Measurements from ENCODE around the gene SEMA3G.

Gene SEMA3G

DNA sequence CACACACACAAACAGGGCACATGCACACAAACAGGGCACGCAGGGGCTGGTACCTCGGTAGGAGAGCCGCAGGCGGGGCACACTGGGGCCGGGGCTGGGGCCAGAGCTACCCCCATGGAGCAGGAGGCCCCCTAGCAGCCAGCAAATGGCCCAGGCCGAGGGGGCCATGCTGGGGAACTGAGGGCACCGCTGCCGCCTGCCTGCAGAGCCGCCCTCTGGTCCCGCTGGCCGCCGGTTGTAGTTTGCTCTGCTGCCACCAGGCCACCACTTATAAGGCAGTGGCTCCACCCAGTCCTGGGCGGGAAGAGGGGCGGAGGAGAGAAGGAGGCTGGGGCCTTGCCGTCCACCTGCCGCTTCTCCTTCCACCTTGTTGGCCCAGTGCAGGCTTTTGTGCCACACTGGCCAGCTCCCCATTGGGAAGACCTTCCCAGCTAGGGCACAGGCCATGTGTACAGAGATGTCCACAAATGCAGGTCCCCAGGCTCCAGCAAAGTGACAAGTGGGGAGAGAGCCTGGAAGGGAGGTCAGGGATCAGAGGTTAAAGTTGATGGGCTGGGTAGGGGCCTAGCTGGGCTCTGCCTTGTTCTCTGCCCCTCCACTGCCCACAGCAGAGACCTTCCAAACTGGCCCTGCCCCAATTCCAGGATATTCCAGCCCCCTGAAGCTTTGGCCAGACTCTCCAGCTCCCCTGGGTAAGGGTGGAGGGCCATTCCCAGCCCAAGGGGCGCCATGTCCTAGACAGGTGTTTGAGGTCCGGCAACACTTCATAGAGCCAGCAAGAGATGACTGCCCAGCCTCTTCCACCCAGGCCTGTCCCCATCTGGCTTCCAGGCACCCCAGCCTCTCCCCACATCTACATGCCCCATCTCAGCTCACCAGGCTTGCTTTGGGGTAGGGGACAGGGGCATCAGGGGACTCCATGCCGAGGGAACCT lies at the start of gene SEMA3G:
TSS of gene SEMA3G (minus strand) at position 244 of the 934 bp plus-strand sequence. CDS start at position 168, 76 bp downstream.
- peak; percentile 58 to 62 for DNase-seq

DNA sequence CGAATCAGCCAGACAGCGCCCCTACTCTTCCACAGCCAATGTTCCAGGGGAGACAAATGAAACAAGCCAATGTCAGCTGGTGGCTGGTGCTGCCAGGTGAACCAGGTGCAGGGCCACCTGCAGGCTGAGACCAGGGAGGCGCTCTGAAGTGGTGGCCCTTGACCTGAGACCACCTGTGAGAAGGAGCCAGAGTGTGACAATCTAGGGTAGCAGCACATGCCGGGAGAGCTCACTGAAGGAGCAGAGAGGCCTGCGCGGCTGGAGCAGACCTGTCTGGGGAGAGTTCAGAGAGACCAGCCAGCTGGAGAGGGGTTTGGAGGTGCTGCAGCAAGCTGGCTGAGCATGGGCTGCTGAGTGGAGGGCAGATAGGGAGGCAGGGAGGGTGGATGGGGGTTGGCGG lies 49.5 kb upstream of the SEMA3G start:
- DNase-seq = no peak

DNA sequence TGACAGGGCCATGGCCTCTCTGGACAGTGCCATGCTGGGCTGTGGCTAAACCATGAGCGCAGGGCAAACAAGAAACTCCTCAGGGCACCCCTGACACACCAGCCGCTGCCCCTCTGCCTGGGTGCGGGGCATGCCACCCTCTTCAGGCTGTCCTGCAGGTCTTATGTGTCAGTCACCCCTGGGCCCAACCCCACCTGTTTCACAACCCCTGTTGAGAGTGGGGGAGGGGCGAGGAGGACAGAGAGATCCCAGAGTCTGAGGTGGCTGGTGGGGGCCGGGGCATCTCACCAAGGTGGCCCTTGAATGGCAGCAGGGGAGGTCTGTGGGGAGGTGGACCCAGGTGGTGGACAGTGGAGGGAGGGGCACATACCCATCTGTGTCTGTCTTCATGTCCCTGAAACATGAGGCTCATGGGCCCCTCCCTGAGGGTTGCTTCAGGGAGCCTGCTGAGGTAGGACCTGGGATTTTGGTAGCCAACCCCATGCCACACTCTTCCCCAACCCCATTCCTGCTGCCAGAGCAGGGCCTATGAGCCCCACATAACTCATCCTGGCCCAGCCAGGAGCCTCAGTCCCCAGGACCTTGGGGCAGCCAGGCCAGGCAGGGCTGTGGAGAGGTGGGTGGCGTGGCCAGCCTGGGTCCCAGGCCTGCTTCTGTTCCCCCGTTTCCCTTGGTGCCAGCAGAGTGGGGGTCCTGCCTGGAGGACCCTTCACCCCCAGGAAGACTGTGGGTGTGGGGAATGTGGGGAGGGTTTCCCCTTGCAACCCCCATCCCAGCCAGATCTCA lies 48.5 kb upstream of the SEMA3G start:
- no peak for DNase-seq

DNA sequence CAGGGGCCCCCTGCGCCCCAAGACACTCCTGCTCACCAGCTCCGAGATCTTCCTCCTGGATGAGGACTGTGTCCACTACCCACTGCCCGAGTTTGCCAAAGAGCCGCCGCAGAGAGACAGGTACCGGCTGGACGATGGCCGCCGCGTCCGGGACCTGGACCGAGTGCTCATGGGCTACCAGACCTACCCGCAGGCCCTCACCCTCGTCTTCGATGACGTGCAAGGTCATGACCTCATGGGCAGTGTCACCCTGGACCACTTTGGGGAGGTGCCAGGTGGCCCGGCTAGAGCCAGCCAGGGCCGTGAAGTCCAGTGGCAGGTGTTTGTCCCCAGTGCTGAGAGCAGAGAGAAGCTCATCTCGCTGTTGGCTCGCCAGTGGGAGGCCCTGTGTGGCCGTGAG lies 47.2 kb upstream of the SEMA3G start:
- no peak for DNase-seq

DNA sequence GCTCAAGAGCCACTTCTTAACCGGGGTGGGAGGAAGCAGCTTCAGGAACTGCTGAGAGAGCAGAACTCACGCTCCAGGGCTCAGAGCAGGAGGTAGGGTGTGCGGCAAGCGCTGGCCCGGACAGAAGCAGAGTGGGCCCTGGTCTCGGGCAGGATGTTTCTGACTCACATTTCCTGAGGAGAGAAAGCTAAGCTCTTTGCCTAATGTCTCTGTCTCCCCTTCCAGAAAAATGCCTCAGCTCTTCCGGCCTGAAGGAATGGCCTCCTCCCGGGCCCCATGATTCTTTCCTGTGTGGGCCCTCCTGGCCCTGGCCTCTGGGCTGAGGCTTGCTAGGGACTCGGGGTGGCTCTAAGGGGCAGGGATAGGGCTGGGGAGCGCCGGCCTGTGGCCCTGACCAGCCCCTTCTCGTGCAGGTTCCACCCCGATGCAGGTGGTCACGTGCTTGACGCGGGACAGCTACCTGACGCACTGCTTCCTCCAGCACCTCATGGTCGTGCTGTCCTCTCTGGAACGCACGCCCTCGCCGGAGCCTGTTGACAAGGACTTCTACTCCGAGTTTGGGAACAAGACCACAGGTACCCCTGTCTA lies 46.1 kb upstream of the SEMA3G start:
- DNase-seq = no peak

DNA sequence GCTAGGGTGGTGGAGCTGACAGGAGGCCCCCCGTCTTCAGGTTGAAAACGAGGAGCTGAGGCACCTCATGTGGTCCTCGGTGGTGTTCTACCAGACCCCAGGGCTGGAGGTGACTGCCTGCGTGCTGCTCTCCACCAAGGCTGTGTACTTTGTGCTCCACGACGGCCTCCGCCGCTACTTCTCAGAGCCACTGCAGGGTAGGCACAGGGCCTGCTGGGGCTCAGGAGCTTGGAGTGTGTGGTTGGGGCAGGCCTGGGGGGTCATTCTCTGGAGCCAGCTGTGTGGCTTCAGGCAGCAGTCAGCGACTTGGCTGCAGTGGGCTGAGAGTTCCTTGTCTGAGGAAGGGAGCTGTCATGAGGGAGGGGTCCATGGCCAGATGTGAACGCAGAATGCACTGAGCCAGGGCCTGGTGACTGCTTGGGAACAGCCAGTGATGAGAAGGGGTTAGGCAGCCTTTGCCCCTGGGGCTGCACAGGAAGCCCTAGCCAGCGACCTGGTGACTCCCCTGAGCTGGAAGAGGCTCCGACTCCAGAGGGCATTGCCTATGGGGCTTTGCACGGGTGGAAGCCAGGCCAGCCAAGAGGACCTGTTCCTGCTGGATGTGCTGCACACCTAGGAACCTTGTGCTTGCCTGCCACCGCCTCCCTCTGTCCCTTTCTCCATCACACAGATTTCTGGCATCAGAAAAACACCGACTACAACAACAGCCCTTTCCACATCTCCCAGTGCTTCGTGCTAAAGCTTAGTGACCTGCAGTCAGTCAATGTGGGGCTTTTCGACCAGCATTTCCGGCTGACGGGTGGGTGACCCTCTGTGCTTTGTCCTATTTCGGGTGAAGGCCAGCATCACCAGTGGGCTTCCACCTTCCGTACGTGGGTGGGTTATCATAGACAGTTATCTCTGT lies 45.4 kb upstream of the SEMA3G start:
- DNase-seq = no peak

DNA sequence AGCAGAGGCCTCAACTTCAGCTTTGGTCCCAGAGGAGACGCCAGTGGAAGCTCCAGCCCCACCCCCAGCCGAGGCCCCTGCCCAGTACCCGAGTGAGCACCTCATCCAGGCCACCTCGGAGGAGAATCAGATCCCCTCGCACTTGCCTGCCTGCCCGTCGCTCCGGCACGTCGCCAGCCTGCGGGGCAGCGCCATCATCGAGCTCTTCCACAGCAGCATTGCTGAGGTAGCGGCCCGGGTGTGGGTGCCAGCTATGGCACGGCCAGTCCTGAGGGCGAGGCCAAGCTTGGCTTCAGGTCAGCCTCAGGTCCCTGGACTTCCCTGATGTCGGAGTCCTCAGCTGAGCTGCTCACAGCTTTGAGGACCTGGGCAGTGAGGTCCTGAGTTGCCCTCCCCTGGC lies 44.5 kb upstream of the SEMA3G start:
- no peak for DNase-seq

DNA sequence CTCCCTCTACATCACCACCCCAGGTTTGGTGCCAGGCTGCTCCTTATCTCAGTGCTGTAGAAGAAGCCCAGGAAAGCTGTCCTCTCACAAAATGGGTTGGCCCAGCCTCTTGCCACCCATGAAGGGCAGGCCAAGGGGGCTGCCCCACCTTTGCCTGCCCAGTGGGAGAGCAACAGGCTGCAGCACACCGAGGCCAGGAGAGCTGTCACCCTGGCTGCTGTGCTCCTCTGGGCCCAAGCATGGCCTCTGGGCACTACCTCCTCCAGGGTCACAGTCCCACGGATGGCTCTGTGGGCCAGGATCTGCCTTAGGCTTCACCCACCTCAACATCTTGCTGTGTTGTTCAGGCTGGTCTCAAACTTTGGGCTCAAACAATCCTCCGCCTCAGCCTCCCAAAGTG lies 43.8 kb upstream of the SEMA3G start:
- DNase-seq = no peak

DNA sequence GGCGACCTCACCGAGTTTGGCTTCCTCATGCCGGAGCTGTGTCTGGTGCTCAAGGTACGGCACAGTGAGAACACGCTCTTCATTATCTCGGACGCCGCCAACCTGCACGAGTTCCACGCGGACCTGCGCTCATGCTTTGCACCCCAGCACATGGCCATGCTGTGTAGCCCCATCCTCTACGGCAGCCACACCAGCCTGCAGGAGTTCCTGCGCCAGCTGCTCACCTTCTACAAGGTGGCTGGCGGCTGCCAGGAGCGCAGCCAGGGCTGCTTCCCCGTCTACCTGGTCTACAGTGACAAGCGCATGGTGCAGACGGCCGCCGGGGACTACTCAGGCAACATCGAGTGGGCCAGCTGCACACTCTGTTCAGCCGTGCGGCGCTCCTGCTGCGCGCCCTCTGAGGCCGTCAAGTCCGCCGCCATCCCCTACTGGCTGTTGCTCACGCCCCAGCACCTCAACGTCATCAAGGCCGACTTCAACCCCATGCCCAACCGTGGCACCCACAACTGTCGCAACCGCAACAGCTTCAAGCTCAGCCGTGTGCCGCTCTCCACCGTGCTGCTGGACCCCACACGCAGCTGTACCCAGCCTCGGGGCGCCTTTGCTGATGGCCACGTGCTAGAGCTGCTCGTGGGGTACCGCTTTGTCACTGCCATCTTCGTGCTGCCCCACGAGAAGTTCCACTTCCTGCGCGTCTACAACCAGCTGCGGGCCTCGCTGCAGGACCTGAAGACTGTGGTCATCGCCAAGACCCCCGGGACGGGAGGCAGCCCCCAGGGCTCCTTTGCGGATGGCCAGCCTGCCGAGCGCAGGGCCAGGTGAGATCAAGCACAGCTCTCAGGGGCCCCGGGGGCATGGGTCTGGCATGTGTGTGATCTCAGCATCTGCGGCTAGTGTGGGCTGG lies 43.1 kb upstream of the SEMA3G start:
- no peak for DNase-seq

DNA sequence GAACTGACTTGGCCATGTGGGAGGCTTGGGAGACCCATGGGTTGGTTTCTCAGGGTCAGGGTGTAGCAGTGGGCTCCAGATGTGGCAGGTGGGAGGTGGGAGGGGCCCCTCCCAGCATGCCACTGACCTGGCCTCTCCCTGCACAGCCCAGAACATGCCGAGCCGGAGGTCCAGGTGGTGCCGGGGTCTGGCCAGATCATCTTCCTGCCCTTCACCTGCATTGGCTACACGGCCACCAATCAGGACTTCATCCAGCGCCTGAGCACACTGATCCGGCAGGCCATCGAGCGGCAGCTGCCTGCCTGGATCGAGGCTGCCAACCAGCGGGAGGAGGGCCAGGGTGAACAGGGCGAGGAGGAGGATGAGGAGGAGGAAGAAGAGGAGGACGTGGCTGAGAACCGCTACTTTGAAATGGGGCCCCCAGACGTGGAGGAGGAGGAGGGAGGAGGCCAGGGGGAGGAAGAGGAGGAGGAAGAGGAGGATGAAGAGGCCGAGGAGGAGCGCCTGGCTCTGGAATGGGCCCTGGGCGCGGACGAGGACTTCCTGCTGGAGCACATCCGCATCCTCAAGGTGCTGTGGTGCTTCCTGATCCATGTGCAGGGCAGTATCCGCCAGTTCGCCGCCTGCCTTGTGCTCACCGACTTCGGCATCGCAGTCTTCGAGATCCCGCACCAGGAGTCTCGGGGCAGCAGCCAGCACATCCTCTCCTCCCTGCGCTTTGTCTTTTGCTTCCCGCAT lies 42.3 kb upstream of the SEMA3G start:
- no peak for DNase-seq

DNA sequence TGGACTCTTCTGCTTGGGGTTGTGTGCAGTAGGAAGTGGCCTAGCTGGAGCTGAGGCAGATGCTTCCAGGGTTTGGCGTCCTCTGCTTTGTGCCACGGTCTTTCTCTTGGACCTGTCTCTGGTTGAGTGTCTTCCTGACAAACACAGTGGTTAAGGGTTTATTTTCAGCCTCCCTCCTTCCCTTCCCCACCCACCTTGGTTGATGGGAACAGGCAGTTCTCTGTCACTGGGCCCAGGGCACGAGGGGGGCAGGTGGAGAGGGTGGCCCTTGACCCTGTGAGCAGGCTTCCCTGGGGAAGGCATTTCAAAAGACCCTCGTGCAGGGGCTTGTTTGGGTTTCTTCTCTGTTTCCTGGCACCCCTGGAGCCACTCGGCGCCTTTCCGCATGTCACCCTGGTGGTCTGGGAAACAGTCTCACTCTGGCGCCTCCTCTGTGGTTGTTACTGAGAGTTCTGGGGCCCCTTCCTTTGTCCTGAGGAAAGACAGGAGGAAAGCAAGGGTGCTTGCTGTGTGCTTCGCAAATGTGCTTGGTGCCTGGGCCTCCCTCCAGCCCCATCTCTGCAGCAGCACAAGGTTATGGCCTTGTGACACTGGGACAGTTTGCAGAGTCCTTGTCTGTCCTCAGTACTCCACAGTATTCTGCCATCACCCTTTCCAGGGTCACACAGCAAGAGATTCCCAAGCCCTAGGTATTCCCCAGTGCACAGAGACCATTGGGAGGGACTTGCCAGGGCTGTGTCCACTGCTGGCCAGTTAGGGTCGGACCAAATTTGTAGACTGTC lies 40.0 kb upstream of the SEMA3G start:
- DNase-seq = no peak

DNA sequence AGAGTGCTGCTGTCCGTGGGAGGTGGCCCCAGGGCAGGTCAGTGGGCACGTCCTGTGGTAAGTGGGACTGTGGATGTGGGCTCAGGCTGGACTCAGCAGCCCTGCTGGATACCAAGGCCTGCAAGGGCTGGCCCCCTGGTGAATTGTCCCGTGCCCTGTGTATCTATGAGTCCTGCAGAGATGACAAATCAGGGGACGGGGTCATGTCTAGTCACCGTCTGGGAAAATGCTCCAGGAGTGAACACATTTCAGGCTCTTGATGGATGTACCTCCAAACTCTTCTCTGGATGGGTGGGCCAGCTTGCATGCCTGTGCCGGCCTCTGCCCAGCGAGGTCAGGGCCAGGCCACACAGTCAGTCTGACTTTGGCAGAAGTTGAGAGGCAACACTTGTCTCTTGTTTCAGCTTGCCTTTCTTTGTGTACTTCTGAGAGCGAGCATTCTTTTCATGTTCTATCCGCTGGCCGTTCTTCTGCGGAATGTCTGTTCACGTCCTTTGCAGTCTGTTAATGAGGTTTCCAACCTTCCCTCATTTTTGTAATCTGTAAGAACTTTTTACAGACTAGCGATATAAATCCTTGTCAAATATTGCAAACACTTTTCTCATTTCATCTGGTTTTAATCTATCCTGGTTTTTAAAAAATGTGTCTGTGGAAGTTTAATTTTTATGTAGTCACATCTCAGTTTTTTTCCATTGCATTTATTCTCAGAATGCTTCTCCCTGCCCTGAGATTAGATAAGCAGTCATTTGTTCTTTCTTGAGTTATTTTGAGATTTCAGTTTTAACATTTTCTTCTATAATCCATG lies 38.9 kb upstream of the SEMA3G start:
- no peak for DNase-seq

DNA sequence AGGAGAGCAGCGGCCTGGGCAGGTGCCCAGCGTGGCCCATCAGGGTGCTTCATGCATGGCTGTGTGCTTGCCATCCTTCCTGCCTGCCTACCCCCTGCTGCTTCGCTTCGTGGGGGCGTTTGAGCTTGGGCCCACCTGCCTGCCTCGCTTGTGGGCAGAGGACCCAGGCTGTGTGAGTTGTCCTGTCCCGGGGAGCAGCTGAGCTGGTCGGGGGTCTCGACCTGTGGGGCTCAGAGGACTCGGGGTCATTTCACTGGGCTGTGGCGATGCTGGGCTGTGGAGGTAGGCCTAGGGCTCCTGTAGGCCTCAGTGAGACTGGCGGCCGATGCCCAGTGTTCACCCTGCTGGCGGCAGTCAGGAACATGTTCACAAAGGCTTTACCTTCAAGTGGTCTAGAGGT lies 38.2 kb upstream of the SEMA3G start:
- no peak for DNase-seq

DNA sequence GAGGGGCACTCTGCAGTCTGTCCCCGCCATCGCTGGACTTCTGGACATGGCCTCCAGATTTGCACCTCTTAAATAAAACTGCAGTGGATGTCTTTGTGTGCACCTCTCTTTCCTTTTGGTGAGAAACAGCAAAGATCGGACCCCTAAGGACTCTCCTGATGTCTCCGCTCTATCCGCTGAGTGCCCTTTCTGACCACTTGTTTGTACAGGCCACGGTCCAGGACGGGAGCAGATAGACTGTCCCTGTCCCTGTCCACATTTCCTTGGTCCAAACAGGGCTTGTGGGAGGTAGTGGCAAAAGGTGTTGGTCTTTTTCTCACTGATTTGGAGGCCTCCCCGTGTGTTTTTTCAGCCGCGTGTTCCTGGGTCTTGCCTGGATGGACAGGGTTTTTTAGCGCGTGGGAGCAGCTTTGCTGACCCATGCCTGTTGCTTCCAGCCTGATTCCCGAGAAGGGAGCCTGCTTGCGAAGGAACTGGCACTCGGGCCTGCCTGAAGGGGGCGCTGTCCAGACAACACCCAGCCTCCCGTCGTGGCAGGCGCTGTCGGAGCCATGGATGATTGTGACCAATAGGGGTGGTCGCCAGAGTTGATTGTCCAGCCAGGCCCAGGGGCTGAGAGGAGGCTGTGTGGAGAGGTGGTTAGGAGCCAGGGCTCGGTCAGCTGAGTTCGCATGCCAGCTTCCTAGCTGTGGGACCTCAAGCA lies 37.1 kb upstream of the SEMA3G start:
- no peak for DNase-seq

DNA sequence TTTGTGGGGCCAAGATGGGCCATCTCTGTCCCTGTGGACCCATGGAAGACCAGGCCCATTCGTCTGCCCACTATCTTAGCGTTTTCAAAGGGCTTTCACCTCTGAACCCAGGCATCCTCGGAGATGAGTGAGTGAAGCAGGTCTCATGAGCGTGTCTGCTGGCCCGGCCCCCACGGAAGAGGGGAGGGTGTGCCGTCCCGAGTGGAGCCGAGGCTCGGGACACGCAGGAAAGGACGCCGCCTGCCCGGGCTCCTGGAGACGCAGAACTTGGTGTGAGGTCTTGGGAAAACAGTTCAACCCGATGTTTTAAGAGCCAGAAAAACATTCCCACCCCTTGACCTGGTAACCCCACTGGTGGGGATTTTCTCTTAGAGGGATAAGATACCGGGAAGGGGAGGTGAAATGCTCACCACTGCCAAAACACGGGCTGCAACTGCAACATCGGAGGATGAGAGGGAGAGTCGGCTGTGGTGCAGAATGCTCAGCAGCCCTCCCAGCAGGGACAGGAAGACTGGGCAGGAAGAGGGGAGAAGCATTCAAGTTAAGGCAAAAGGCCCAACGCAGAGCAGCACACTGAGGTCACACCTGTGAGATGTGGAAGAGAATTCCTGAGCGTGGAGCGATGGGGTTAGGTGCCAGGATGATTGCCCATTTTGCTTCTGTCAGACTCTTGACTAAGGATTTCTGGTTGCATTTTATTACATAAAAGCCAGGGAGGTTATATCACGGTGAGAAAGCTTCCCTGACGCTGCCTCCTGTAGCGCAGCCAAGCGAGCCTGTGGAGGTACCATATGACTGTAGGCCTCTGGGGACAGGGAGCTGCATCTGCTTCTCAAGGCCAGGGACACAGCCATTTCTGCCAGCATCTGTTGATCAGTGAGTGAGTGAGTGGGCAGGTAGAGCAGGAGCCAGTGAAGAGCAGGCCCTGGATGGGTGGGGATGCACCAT lies 36.1 kb upstream of the SEMA3G start:
- DNase-seq = no peak

DNA sequence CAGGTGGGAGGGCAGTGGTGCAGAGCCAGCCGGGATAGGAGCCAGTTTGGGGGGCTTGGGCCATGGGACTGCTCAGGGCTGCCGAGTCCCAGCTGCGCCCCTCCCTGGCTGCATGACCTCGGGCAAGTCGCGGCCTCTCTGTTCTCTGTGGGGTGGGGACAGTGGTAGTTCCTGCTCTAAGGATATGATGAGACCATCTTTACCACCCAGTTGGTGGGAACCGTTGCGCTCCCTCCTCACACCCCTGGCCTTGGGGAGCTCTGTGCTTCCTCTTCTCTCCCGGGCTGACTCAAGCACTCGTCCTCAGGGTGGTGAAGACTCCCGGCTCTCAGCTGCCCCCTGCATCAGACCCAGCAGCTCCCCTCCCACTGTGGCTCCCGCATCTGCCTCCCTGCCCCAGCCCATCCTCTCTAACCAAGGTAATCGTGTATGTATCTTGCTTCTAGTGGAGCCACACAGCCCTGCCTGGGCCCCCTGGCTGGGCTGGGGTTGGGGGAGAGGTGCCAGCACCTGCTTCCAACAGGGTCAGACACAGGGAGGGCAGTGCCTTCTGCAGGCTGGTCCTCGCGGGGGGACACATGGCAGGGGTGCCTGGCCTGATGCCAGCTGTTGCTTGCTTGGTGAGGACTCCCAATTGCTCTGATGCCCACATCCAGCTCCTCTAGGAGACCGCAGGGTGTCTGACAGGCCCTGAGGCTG lies 35.1 kb upstream of the SEMA3G start:
- no peak for DNase-seq

Data from activated CD4-positive, alpha-beta T cell treated with anti-CD3 and anti-CD28 coated beads, Interleukin-2, amount 50 U/mL, for 4 hours (primary cell).